Spleen (tissue), 7 donors: ENCODE results near the gene FOXP1.

ENCODE experiments used
- POLR2A ChIP-seq, 3 donors: fragments of 450-650 bp; IDR thresholded peaks; one replicate each; pipeline ENCODE4 v1.5.1; 2017; ENCODE audit warnings: antibody characterized with exemption in 3 of 3, mild to moderate bottlenecking in 1 of 3
- TF ChIP-seq, protein P1 (sequence below), 11 experiments: fragments of 200-600 bp in 7 of 11; fragments of 450-650 bp in 4 of 11; sonication (generic) in 4 of 11; IDR thresholded peaks in 8 of 11; conservative IDR thresholded peaks in 3 of 11; 1 replicate in 7 of 11; 2 replicates in 4 of 11; pipeline versions ENCODE4 v1.4.0 to v1.8.0; 2016 to 2021; ENCODE audit warnings: antibody characterized with exemption in 11 of 11, inconsistent platforms in 4 of 11, mild to moderate bottlenecking in 1 of 11
- donor health status: DM: no; HTN: no; CAD: no; lungs with moderate emphysema.
- donor health status: DM: no; HTN: no; CAD: no.
- donor health status: DM: no; HTN: no; CAD: no.

DNA sequence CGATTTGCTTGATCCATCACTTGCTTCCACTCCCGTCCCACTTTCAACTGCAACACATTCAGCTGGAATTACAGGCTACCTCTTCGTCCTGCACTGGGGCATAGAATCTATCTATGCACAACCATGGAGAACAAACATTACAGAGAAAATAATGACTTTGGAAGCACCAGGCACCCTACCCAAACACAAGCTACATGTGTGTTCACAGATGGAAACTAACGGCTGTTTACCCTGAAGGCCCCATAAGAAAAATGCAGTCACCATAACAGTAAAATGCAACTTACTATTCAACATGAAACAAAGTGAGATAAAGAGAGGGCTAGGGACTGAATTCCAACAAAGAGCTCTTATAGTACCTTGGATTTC, 496.8 kb downstream of the FOXP1 start:
- TF ChIP-seq, protein P1, sequence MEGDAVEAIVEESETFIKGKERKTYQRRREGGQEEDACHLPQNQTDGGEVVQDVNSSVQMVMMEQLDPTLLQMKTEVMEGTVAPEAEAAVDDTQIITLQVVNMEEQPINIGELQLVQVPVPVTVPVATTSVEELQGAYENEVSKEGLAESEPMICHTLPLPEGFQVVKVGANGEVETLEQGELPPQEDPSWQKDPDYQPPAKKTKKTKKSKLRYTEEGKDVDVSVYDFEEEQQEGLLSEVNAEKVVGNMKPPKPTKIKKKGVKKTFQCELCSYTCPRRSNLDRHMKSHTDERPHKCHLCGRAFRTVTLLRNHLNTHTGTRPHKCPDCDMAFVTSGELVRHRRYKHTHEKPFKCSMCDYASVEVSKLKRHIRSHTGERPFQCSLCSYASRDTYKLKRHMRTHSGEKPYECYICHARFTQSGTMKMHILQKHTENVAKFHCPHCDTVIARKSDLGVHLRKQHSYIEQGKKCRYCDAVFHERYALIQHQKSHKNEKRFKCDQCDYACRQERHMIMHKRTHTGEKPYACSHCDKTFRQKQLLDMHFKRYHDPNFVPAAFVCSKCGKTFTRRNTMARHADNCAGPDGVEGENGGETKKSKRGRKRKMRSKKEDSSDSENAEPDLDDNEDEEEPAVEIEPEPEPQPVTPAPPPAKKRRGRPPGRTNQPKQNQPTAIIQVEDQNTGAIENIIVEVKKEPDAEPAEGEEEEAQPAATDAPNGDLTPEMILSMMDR (IDR thresholded peaks at IDR 0.05 in 8 of 11, conservative IDR thresholded peaks at IDR 0.05 in 3 of 11) = no peak
- TF ChIP-seq POLR2A (IDR thresholded peaks at IDR 0.05) = no peak
